Osteoblast (primary cell): ENCODE measurements around the gene MUC12. TPM values are rescaled to one million over a fixed set of nuclear protein-coding genes. Genes with fewer than 3 reads are reported as not detected.

ENCODE experiments used
- DNase-seq: peaks from one replicate; pipeline ENCODE4 v3.0.0; 2011; ENCODE audit warnings: low spot score, mixed read lengths; ENCODE audit not compliant: insufficient read length; ENCODE audit errors: missing footprints
- H2AFZ ChIP-seq: 2 replicates; pipeline ENCODE4 v1.6.0; 2011; ENCODE audit warnings: mild to moderate bottlenecking, low read length
- H3K27ac ChIP-seq: 2 replicates; pipeline ENCODE4 v1.5.1; 2011; ENCODE audit warnings: mild to moderate bottlenecking, low read depth, low read length, moderate library complexity
- H3K27me3 ChIP-seq: 2 replicates; pipeline ENCODE4 v1.6.0; 2012; ENCODE audit warnings: mild to moderate bottlenecking, control low read depth, inconsistent platforms, low read length, moderate library complexity; ENCODE audit not compliant: insufficient read depth
- H3K36me3 ChIP-seq: 2 replicates; pipeline ENCODE4 v1.5.1; 2011; ENCODE audit warnings: mild to moderate bottlenecking, low read length, control low read depth, moderate library complexity; ENCODE audit not compliant: insufficient read depth
- H3K4me1 ChIP-seq: 2 replicates; pipeline ENCODE4 v1.5.1; 2011; ENCODE audit warnings: mild to moderate bottlenecking, low read length, control low read depth, moderate library complexity; ENCODE audit not compliant: insufficient read depth
- H3K4me2 ChIP-seq: 2 replicates; pipeline ENCODE4 v1.6.0; 2011; ENCODE audit warnings: mild to moderate bottlenecking, low read length; ENCODE audit not compliant: insufficient read depth
- H3K4me3 ChIP-seq: fragments of 200-600 bp; sonication (generic); 3 replicates; pipeline ENCODE4 v1.5.1; 2012; ENCODE audit warnings: mild to moderate bottlenecking, low read length, inconsistent platforms; ENCODE audit not compliant: insufficient read depth
- H3K79me2 ChIP-seq: 2 replicates; pipeline ENCODE4 v1.6.0; 2012; ENCODE audit warnings: mild to moderate bottlenecking, low read length, control low read depth, inconsistent platforms; ENCODE audit not compliant: insufficient read depth
- H3K9me3 ChIP-seq: 2 replicates; pipeline ENCODE4 v1.5.1; 2011; ENCODE audit warnings: low read depth, low read length, control low read depth
- H4K20me1 ChIP-seq: 2 replicates; pipeline ENCODE4 v1.6.0; 2012; ENCODE audit warnings: mild to moderate bottlenecking, low read length, control low read depth; ENCODE audit not compliant: insufficient read depth
- CTCF ChIP-seq: IDR thresholded peaks from 2 replicates; pipeline ENCODE4 v1.5.1; 2011; ENCODE audit warnings: mild to moderate bottlenecking, low read depth, low read length, moderate library complexity; ENCODE audit errors: extremely low read depth
- total RNA-seq: library from RNA; depleted of rRNA; stranded (reverse); fragments of >200 nt; gene quantifications from 2 replicates; pipeline ENCODE4 v1.2.3, GENCODE V29; 2012

Gene MUC12
- total RNA-seq, 1 donor, result under 0.01 TPM

GRCh38 chr7:100949227-100949932 lies 20.0 kb upstream of the MUC12 start, which contains the start of gene MUC3A:
Gene MUC3A, plus strand, starts transcription at chr7:100949534. Its CDS starts 91 bp downstream, at chr7:100949625.
- no peak within 1 kb of the TSS for H3K4me3 ChIP-seq
- no peaks in the 10 kb centered on the region for H3K36me3 ChIP-seq
- no peaks in the 10 kb centered on the region for H3K4me1 ChIP-seq
- no peaks in the 10 kb centered on the region for H4K20me1 ChIP-seq
- no peaks in the 10 kb centered on the region for H3K9me3 ChIP-seq
- no peak within 1 kb of the TSS for H3K4me2 ChIP-seq
- H3K79me2 ChIP-seq, result no peaks in the 10 kb centered on the region
- H3K27ac ChIP-seq, result no peak within 1 kb of the TSS
- peaks cover 30% of the 10 kb centered on the region for H3K27me3 ChIP-seq
- no peak for TF ChIP-seq CTCF
- H2AFZ ChIP-seq, result no peak within 1 kb of the TSS
- DNase-seq, result peak; percentile 32

GRCh38 chr7:100949933-100950443 lies 19.4 kb upstream of the MUC12 start:
- no peaks in the 10 kb centered on the region for H3K4me1 ChIP-seq
- no peak for DNase-seq
- H3K9me3 ChIP-seq, result no peaks in the 10 kb centered on the region
- H3K27ac ChIP-seq, result no peak overlapping the region
- H3K36me3 ChIP-seq, result no peaks in the 10 kb centered on the region
- H3K27me3 ChIP-seq, result peaks cover 30% of the 10 kb centered on the region
- no peaks in the 10 kb centered on the region for H4K20me1 ChIP-seq
- no peak overlapping the region for H3K4me2 ChIP-seq
- no peaks in the 10 kb centered on the region for H3K79me2 ChIP-seq
- TF ChIP-seq CTCF, result no peak
- no peak overlapping the region for H3K4me3 ChIP-seq
- H2AFZ ChIP-seq, result no peak overlapping the region

GRCh38 chr7:100951172-100951571 lies 18.2 kb upstream of the MUC12 start:
- H3K9me3 ChIP-seq, result no peaks in the 10 kb centered on the region
- H3K4me1 ChIP-seq, result no peaks in the 10 kb centered on the region
- H3K79me2 ChIP-seq, result no peaks in the 10 kb centered on the region
- H3K4me3 ChIP-seq, result no peak overlapping the region
- H3K36me3 ChIP-seq, result no peaks in the 10 kb centered on the region
- no peak for TF ChIP-seq CTCF
- H2AFZ ChIP-seq, result no peak overlapping the region
- H3K4me2 ChIP-seq, result no peak overlapping the region
- H4K20me1 ChIP-seq, result no peaks in the 10 kb centered on the region
- peaks cover 30% of the 10 kb centered on the region for H3K27me3 ChIP-seq
- H3K27ac ChIP-seq, result no peak overlapping the region
- peak; percentile 65 for DNase-seq

GRCh38 chr7:100951888-100952560 lies 17.3 kb upstream of the MUC12 start:
- Histone ChIP-seq H3K4me1 (no peaks in the 10 kb centered on the region), H4K20me1 (no peaks in the 10 kb centered on the region), H2AFZ (no peak overlapping the region), H3K27ac (no peak overlapping the region), H3K9me3 (no peaks in the 10 kb centered on the region), H3K27me3 (peaks cover 32% of the 10 kb centered on the region), H3K4me2 (no peak overlapping the region), H3K79me2 (no peaks in the 10 kb centered on the region), H3K4me3 (no peak overlapping the region), H3K36me3 (no peaks in the 10 kb centered on the region)
- peak; percentile 35 for DNase-seq
- no peak for TF ChIP-seq CTCF
